HG03558 (cell line): ENCODE measurements around the gene GALNT2.

Experiments used
- ATAC-seq: cut with Tn5 transposase; IDR thresholded peaks from one replicate; pipeline ENCODE4 v1.9.1; 2021; ENCODE audit warnings: moderate number of reproducible peaks; ENCODE audit not compliant: unreplicated experiment; ENCODE audit errors: extremely low read depth

The GALNT2 gene

DNA sequence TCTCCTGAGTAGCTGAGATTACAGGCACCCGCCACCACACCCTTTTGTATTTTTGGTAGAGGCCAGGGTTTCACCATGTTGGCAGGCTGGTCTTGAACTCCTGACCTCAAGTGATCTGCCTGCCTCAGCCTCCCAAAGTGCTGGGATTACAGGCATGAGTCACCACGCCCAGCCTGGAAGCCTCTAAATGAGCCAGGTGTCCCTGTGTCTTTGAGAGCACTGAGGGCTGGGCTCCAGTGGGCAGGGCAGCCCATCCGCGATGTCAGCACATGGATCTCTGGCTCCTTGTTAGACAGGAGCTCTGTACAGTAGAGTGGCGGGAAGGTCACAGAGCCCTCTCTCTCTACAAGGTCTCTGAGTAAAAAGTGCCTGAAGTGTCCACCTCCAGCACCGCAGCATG, 234.8 kb downstream of the GALNT2 start:
- ATAC-seq, result no peak

DNA sequence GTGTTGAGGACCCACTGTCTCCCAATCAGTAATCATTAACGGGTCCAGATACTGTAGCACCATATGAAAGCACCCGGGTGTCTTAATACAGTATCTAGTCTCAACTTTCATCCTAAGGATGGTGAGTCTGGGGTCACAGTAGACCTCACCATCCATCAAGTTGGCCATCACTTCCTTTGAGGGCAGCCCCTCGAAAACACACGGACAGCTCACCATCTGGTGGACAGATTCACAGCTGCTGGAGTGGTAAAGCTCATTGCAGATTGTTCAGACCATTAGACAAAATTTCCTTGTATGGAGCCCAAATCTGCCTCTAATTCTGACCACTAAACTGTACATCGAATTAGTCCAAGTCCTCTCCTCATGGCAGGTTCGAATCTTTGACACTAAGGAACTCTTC, 236.0 kb downstream of the GALNT2 start:
- ATAC-seq, result no peak

DNA sequence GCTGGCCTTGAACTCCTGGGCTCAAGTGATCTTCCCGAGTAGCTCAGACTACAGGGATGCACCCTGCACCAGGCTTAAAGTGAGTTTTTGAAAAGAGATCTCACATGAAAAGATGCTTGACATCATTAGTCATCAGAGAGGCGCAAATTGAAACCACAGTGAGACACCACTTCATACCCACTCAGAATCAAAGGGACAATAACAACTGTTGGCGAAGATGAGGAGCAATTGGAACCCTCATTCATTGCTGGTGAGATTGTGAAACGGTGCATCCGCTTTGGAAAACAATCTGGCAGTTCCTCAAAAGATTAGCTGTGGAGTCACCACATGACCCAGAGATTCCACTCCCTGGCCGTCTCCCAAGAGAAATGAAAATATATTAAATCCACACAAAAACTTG, 236.8 kb downstream of the GALNT2 start:
- no peak for ATAC-seq

DNA sequence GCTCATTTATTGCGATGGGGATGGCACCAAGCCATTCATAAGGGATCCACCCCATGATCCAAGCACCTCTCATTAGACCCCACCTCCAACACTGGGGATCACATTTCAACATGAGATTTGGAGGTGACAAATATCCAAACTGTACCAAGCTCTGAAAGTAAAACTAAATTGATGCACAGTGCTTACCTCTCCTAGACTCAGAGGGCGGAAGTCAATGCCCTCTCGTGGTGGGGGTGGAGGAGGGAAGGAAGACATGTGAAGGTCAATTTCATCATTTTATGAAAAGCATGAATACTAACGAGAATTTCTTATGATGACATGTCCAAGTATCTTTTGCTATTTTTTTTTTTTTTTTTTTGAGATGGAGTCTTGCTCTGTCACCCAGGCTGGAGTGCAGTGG, 239.1 kb downstream of the GALNT2 start:
- no peak for ATAC-seq

DNA sequence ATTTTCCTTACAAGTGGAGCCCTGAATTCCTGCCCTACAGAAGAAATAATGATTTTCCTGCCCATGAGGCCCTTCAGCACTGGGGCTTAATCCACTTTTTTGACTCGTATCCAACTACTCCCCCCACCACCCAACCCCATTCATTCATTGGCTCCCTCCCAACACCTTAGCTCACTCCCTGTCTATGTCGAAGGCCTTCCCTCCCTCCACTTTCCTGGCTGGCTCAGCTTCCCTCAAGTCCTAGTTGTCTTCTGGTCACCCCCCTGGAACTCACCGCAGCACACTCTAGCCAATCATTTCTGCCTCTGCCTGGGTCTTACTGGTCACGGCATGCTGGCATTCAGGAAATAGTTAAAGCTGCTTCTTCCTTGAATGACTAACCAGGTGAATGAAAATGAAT, 240.2 kb downstream of the GALNT2 start:
- ATAC-seq, result no peak

DNA sequence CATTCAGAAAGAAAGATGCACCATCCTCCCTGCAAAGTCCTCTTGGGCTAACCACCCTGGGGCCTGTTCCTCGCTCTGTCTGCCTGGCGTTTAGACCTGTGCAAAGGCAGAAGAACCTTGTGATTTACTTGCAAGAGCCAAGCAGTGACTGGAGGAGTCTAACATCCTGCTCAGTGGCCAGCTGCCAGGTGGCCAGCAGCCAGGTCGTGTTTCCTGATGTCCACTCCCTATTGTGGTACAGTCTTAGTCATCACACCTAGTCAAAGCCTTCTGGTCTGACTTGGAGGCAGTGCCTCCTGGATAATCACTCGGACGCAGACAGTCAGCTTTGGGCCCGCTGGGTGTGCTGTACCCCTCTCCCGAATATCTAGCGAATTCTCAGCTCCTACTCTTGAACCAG, 241.0 kb downstream of the GALNT2 start:
- ATAC-seq, result no peak

DNA sequence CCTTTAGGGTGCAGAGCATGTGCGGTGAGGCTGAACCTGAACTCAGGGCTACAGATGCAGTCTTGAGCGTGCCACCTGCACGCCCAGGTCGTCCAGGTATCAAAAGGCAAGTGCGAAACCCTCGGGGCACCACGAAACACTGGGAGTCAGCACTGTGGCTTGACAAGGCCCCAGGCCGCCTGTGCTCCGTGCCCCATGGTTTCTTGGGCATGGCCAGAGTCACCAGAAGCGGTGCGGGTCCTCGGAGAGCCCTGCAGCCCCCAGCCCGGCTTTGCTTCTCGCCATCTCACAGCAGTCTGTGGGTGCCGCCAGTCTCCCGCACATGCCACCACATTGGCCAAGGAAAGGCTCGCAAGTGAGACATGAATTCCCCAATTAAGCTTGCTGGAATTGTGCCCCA, 241.8 kb downstream of the GALNT2 start:
- ATAC-seq, result no peak

DNA sequence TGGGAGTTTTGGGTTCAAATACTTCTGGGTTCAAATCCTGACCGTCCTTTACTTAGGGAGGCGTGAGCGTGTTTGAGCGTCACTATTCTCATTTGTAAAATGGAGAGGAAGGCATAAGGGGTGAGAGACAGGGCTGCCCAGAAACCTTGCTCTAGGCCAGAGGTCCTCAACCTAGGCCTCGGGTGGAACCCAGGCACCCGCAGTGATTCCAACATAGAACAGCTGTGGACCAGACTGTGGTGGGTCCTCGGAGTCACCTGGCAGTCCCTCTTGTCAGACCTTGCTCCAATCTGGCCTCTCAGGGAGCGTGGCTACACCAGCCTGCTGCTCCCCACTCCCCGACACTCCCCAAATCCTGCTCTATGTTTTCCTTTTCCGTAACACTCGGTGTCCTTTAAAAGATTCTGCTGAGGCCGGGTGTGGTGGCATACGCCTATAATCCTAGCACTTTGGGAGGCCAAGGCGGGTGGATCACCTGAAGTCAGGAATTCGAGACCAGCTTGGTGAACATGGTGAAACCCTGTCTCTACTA, 242.7 kb downstream of the GALNT2 start:
- ATAC-seq, result no peak

DNA sequence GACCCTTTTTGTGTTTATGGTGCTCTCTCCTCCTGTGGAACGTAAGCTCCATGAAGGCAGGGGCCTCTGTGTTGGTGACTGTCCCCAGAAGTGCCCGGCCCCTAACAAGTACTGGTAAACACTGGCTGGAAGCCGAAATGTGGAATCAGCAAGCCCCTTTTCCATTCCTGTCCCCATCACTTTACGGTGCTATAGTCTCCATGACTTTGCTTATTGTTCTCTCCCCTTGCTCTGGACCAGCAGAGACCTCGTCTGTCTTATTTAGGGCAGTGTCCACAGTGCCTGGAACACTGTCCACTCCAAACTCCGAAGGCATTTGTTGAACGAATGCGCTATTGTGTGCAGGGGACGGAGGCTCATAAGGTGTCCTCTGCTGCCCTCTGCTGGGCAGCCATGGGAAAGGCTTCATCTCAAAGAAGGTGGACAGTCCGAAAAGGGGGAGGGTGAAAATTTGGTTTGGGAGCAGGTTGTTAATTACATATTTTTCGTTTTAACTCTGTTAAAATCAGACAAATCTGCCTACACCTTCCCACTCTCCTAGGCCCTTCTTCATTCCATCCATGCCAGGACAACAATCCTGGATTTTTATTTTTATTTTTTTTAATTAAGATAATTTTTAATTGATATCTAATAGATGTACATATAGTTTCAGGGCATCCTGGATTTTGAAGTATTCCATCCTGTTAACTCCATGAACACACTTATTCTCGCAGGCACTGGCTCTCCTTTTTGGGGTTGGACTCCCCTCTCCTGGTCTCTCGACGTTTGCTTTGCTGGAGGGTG, 243.5 kb downstream of the GALNT2 start:
- ATAC-seq, result no peak

DNA sequence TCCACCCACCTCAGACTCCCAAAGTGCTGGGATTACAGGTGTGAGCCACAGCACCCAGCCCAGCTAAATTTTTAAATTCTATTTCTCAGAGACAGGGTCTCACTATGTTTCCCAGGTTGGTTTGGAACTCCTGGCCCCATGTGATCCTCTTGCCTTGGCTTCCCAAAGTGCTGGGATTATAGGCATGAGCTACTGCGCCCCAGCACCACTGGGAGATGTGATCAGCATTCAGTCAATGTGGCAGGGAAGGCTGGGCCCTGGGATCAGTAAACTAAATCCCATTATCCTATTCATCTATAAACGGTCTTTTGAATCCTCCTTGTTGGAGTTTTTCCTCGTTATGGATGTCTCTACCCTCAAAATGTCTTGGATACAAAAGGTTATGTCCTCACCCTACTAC, 245.6 kb downstream of the GALNT2 start:
- no peak for ATAC-seq

DNA sequence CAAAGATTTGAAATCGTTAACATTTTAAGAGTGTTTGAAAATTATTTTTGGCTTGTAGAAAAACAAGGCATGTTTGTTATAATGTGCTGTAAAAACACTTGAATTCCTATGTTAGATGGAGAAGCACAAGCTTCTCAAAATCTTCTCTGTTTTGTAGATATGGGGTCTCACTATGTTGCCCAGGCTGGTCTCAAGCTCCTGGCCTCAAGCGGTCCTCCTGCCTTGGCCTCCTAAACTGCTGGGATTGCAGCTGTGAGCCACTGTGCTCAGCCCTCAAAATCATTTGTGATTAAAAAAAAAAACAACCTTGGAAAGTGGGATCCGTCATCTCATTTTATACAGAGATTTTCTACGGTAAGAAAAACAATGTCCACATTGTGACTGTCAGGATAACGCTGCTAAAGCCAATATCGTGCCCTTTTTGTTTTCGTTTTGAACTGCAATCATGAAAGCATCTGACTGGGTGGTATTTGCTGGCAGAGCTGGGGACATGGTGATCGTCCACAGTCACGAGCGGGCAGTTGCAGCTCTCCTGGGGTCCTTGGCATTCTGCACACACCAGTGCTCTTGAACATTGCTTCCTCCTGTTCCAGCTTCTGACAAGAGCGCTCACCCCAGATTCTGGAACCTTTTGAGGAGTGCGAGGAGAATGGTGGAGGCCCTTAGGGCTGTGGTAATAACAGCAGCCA, 246.6 kb downstream of the GALNT2 start:
- no peak for ATAC-seq

DNA sequence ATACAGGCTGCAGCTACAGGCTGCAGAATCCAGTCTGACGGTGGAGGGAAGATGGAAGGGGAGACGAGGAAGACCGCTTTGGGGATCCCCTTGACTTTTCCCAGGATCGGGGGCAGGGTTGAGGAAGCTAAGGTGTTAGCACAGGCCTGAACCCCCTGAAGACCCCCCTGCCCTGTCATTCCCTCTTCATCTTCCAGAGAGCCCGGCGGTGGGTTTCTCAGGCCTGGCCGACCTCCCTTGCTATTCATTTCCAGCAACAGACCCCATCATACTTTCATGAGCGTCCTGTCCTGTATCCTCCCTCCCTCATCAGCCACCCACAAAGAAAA, 247.1 kb downstream of the GALNT2 start:
- no peak for ATAC-seq

DNA sequence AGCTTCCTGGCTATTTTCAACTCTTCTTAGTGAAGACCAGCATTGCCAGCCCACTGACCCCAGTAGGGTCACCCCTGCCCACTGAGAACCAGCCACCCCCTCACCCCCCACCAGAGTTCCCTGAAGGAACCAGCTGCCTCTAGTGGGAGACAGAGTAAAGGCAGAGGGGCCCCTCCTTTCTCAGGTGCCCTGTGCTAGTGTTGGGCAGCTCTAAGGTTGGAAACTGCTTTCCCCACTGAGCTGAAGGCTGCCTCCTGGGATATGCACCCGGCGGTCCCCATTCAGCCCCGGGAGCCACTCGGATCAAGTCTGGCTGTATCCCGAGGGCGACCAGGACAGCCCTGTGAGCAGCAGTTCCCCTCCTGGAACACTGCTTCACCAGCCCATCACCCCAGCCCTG, 248.1 kb downstream of the GALNT2 start:
- no peak for ATAC-seq

DNA sequence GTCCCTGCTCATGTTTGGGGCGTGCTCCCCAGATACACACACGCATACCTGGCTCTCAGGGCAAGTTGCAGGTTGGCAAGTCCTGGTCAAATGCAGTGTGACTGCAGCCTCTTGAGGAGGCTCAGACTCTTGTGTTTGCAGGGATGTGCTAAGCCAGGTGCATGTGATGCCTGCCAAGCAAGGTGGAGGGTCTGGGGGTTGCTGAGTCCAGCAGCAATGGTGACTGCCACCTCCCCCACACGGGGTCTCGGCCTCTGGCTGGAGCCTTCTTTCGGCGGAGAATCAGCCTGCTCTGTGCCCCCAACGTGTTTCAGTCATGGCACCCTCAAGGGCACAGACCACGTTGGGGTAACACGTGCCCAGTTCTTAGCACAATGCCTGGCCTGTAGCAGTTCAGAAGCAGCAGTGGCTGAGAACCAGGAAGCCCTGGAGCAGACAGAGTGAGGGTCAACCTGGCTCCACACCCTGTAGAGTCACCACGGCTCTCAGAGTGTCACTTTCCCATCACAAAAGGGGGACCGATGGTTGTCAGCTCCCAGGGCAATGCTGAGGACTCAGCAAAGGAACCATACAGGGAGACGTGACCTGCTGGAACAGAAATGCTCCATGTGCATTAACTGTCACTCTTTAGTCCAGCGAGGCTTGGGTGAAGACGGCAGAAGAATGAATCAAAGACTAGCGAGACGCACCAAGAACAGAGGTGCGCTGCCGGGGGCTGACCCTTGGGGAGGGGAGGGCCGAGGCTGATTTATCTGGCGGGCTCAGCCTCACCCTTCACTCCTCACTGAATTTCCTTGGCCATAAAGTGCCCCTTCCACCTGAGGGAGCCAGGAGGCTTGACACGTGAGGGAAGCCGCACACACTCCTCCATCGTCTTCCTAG, 250.1 kb downstream of the GALNT2 start:
- no peak for ATAC-seq

DNA sequence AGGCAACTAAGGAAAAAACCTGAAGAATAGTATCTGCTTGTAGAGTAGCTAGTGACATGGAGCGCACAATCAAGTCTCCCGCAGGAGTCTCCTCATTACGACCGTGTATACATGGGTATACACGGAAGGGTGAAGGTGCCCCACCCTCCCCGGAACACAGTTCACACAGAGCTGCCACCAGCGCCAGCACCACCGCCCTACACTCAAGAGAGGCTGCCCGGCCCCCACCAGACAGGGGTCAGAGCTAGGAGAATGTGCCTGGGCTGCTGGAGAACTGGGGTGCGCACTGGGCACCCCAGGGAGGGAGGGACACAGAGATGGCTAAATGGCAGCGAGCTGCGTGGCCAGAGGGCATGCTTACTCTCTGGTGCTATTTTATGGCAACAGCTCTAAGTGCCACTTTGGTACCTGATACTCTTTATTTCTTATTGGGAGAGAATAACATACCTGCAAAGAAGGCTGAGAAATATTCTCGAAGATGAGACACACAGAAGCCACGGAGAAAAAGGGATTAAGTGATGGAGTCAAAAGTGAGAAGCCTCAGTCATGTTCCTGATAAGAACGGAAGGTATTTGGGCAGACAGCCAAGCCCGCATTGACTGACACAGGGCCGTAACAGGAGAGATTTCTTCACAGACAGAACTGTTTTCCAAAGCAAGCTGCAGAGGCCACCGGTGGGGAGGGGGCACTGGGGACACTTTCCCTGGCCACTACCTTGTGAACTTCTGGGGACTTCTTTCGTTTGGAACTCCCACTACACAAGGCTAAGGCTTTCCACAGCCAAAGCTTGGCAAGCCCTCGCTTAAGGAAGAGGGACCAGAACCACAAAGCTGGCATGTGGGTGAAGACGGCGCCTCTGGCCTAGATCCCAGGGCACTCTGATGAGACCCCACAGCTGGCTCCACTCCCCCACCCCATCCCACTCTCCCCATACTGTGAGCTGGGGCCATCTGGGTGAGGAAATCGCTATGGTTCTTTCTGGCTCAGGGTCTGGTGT, 251.1 kb downstream of the GALNT2 start:
- no peak for ATAC-seq

DNA sequence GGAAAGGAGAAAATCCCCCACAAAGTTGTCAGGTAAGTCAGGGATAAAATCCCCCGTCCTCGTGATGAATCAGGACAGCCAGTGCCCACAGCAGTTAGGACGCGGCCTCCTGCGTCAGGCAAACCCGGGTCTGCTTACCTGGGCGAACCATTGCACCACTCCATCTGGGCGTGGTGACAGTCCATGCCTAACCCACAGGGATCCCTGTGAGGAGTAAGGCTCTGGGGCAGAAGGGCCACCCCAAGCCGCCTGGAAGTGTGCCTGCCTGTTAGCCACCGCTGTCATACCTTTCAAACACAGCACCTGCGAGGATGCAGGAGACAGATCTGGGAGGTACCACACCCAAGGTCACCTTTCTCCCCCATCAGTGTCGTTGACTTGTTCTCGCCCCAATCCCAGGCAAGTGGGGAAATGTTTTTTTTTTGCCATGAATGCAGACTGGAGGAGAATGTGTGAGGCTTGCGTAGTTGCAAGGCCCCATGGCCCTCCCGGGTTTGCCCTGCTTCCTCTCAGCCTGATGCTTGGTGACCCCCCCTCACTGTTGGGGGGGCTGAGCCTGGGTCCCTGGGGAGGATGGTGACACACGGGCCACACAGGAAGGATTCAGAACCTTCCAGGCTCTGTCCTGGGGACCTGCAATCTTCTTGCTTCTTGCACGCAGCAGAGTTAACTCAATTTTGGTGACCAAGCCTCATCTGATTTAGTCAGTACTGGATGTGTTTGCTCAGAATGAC, 252.1 kb downstream of the GALNT2 start:
- ATAC-seq, result no peak

DNA sequence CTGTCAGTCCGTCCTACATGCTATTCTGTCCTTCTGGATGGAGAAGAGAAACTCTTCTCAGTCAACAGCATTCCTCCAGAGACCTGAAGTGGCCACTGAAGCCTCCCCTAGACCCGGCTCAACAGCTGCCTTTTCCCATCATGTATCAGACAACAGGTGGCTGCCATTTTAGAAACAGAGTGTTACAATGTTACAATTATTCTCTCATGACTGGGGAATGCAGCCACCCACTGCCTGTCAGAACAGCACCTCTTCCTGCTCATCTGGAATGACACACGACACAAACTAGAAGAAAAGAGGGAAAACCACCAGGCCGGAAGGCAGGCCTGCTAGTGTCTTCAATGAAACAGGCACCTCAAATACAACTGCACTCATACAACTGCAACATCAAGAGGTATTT, 253.8 kb downstream of the GALNT2 start:
- no peak for ATAC-seq

DNA sequence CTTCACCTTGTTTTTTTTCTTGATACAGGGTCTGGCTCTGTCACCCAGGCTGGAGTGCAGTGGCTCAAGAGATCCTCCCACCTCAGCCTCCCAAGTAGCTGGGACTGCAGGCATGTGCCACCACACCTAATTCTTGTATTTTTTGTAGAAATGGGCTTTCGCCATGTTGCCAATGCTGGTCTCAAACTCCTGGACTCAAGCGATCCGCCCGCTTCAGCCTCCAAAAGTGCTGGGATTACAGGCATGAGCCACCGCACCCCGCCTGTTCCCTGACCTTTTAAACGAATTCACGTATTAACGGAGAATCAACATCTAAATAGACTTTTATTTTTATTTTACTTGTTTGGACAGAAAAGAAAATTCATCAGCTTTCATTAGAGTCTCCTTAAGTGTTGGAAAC, 254.3 kb downstream of the GALNT2 start:
- ATAC-seq, result no peak

DNA sequence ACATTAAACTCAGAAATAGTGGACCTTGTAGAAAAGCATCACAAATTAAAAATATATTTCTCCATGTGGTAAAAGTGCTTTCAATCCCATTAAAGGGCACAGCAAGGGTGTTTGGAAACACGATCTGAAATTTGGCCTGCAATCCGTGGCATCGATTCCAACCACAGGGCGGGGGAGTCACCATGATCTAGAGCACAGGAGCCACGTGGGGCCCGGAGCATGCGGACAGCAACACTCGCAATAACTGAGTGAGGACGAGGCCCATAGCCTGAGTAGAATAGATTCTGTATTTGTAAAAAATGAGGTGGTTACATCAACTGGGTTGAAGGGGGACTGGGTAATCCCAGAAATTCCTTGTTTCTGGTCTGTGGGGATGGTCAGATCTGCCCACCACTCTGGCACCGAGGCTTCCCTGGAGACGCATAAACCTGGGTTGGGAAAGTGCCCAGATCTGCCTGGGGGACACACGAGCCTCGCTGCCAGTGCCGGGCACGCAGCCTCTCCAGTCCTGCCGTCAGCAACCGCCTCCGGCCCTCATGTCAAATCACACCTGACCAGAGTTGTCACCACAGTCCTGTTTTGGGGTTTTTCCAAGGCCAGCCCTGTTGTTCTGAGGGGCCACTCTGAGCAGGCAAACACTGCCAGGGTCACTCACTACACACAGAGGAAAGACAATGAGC, 254.8 kb downstream of the GALNT2 start:
- ATAC-seq, result no peak
